Sigmoid colon (tissue), 7 donors: ENCODE measurements around the gene FBXO45. TPM values are rescaled to one million over a fixed set of nuclear protein-coding genes. Genes with fewer than 3 reads are reported as not detected.
A peak's percentile ranks its signal among the peaks of the same experiment; 100 is the strongest.

Experiments used
- DNase-seq: peaks from one replicate; pipeline ENCODE4 v3.0.0-alpha.2; 2019
- H3K27ac ChIP-seq, 4 donors: fragments of 200-600 bp; sonication (generic); one replicate each; pipeline ENCODE4 v1.5.1; 2016 to 2019; ENCODE audit warnings: mild to moderate bottlenecking in 1 of 4
- H3K27me3 ChIP-seq, 3 donors: fragments of 200-600 bp; sonication (generic); one replicate each; pipeline ENCODE4 v1.5.1; 2019; ENCODE audit warnings: mild to moderate bottlenecking in 1 of 3
- H3K36me3 ChIP-seq, 4 donors: fragments of 200-600 bp; sonication (generic); one replicate each; pipeline ENCODE4 v1.5.1; 2016 to 2019
- H3K4me1 ChIP-seq, 4 donors: fragments of 200-600 bp; sonication (generic); one replicate each; pipeline ENCODE4 v1.5.1; 2017 to 2019
- H3K4me3 ChIP-seq, 4 donors: fragments of 200-600 bp; sonication (generic); one replicate each; pipeline ENCODE4 v1.5.1; 2017 to 2019; ENCODE audit warnings: mild to moderate bottlenecking in 2 of 4, moderate library complexity in 1 of 4
- H3K9me3 ChIP-seq, 4 donors: fragments of 200-600 bp in 3 of 4; sonication (generic) in 3 of 4; one replicate each; pipeline versions ENCODE4 v1.5.1 to v1.6.1; 2013 to 2019
- CTCF ChIP-seq, 4 experiments: fragments of 450-650 bp in 3 of 4; fragments of 200-600 bp in 1 of 4; IDR thresholded peaks; one replicate each; pipeline ENCODE4 v1.5.1; 2016 to 2019; ENCODE audit warnings: antibody characterized with exemption in 4 of 4, mild to moderate bottlenecking in 3 of 4, moderate library complexity in 2 of 4
- EP300 ChIP-seq, 4 donors: sonication (generic); formaldehyde crosslinking; IDR thresholded peaks; one replicate each; pipeline ENCODE4 v1.6.1; 2017; ENCODE audit warnings: antibody characterized with exemption in 4 of 4
- POLR2A ChIP-seq, 2 donors: fragments of 450-650 bp; IDR thresholded peaks; one replicate each; pipeline ENCODE4 v1.6.1; 2016; ENCODE audit warnings: antibody characterized with exemption in 2 of 2, mild to moderate bottlenecking in 2 of 2, moderate library complexity in 2 of 2
- POLR2AphosphoS5 ChIP-seq, 4 donors: sonication (generic); formaldehyde crosslinking; IDR thresholded peaks; one replicate each; pipeline ENCODE4 v1.6.1; 2017; ENCODE audit warnings: antibody characterized with exemption in 4 of 4
- WGBS, 2 donors: extraction: QIAGEN DNeasy Blood & Tissue Kit; methylation state at CpG; one replicate each; pipeline ENCODE4 v1.1.7; 2013; 5-methylcytosine and 5-hydroxymethylcytosine counted together
- intact Hi-C: fragments of 100-400 bp; cut with DNase I; formaldehyde crosslinking; loops from one replicate; pipeline ENCODE4 v1.15.1; 2023
- polyA plus RNA-seq, 3 donors: library from polyadenylated mRNA; stranded (reverse); fragments of 200-250 nt; gene quantifications; one replicate each; pipeline ENCODE4 v1.2.3, GENCODE V29; 2013
- total RNA-seq, 4 donors: library from RNA; depleted of rRNA; stranded (reverse); fragments of >200 nt; gene quantifications; one replicate each; pipeline ENCODE4 v1.1.0, GENCODE V29; 2016
- donor health status: healthy with polysubstance abuse.
- donor health status: Bipolar disorder and iron deficiency.
- donor health status: healthy.

The FBXO45 gene
- total and polyA plus RNA-seq, 7 donors: 4.8 to 10.9 (median 6.9) TPM

- Histone ChIP-seq H3K9me3 (no peaks in the 10 kb centered on the region), H3K4me1 (peaks cover 0 to 6% (median 2%) of the 10 kb centered on the region in 4 donors), H3K27me3 (no peaks in the 10 kb centered on the region), H3K36me3 (no peaks in the 10 kb centered on the region), H3K4me3 (no peak overlapping the region), H3K27ac (no peak overlapping the region)
- DNase-seq: no peak
- WGBS, 2 donors: 93 to 94% methylated on average over 6 of the region's 6 CpGs
- TF ChIP-seq EP300 (IDR thresholded peaks at IDR 0.05): no peak
- TF ChIP-seq CTCF (IDR thresholded peaks at IDR 0.05): no peak
- TF ChIP-seq POLR2A (IDR thresholded peaks at IDR 0.05): no peak
- intact Hi-C loops: no loop called here
Measured at GRCh38 chr3:196602673-196603072, 34.2 kb downstream of the FBXO45 start.

- no peak overlapping the region for H3K4me3 ChIP-seq
- H3K9me3 ChIP-seq: no peaks in the 10 kb centered on the region
- TF ChIP-seq POLR2AphosphoS5 (IDR thresholded peaks at IDR 0.05): no peak
- TF ChIP-seq POLR2A (IDR thresholded peaks at IDR 0.05): no peak
- no peak for TF ChIP-seq CTCF (IDR thresholded peaks at IDR 0.05)
- TF ChIP-seq EP300 (IDR thresholded peaks at IDR 0.05): no peak
- DNase-seq: no peak
- no peaks in the 10 kb centered on the region for H3K4me1 ChIP-seq
- 62 to 75% methylated on average over 7 of the region's 7 CpGs for WGBS, 2 donors
- H3K36me3 ChIP-seq: no peaks in the 10 kb centered on the region
- intact Hi-C loops: no loop called here
- no peak overlapping the region for H3K27ac ChIP-seq
- no peaks in the 10 kb centered on the region for H3K27me3 ChIP-seq
Measured at GRCh38 chr3:196603683-196604082, 35.2 kb downstream of the FBXO45 start.

GRCh38 chr3:196604548-196604947, 36.1 kb downstream of the FBXO45 start:
- intact Hi-C loops: no loop called here
- WGBS, 2 donors: 35 to 36% methylated on average over 13 of the region's 13 CpGs
- DNase-seq: no peak
- H3K9me3 ChIP-seq: no peaks in the 10 kb centered on the region
- TF ChIP-seq EP300 (IDR thresholded peaks at IDR 0.05) (no peak), CTCF (IDR thresholded peaks at IDR 0.05) (no peak), POLR2A (IDR thresholded peaks at IDR 0.05) (no peak), POLR2AphosphoS5 (IDR thresholded peaks at IDR 0.05) (no peak)
- H3K27ac ChIP-seq: no peak overlapping the region
- no peak overlapping the region for H3K4me3 ChIP-seq
- H3K4me1 ChIP-seq: peaks cover 0 to 3% (median under 1%) of the 10 kb centered on the region in 4 donors
- no peaks in the 10 kb centered on the region for H3K36me3 ChIP-seq
- no peaks in the 10 kb centered on the region for H3K27me3 ChIP-seq

GRCh38 chr3:196608693-196609092, 40.2 kb downstream of the FBXO45 start:
- Histone ChIP-seq H3K27me3 (no peaks in the 10 kb centered on the region), H3K27ac (no peak overlapping the region), H3K36me3 (no peaks in the 10 kb centered on the region), H3K4me1 (peaks cover 0 to 22% (median 15%) of the 10 kb centered on the region in 4 donors), H3K4me3 (no peak overlapping the region), H3K9me3 (no peaks in the 10 kb centered on the region)
- WGBS, 2 donors: 90 to 93% methylated on average over 2 of the region's 2 CpGs
- no peak for DNase-seq
- TF ChIP-seq EP300 (IDR thresholded peaks at IDR 0.05) (no peak), CTCF (IDR thresholded peaks at IDR 0.05) (no peak), POLR2AphosphoS5 (IDR thresholded peaks at IDR 0.05) (no peak), POLR2A (IDR thresholded peaks at IDR 0.05) (no peak)
- intact Hi-C loops: loop anchor here (1.0 kb wide), 1 partner anchor 77 kb away; no protein-coding TSS in a partner anchor

GRCh38 chr3:196609343-196609775, 40.9 kb downstream of the FBXO45 start:
- no peak for TF ChIP-seq EP300 (IDR thresholded peaks at IDR 0.05)
- TF ChIP-seq CTCF (IDR thresholded peaks at IDR 0.05): peak; percentile 77 to 93 (median 82)
- peak in 2 of 4 donors; percentile 11 to 18 for TF ChIP-seq POLR2AphosphoS5 (IDR thresholded peaks at IDR 0.05)
- no peak for TF ChIP-seq POLR2A (IDR thresholded peaks at IDR 0.05)
- peak overlapping the region in 3 of 4 donors; percentile 7 to 67 (median 52) for H3K27ac ChIP-seq
- intact Hi-C loops: loop anchor here (1.0 kb wide), 1 partner anchor 76 kb away; no protein-coding TSS in a partner anchor
- 9 to 13% methylated on average over 5 of the region's 5 CpGs for WGBS, 2 donors
- peaks cover 0 to 22% (median 15%) of the 10 kb centered on the region in 4 donors for H3K4me1 ChIP-seq
- H3K36me3 ChIP-seq: no peaks in the 10 kb centered on the region
- no peaks in the 10 kb centered on the region for H3K9me3 ChIP-seq
- H3K27me3 ChIP-seq: no peaks in the 10 kb centered on the region
- DNase-seq: peak; percentile 94
- no peak overlapping the region for H3K4me3 ChIP-seq
